GM12872 (cell line): Measurements from ENCODE around the gene CALD1.

Experiments
- TF ChIP-seq, protein P1 (sequence below): IDR thresholded peaks from 3 replicates; pipeline ENCODE4 v1.5.1; 2011; ENCODE audit warnings: low read depth, mild to moderate bottlenecking, low read length, moderate library complexity; ENCODE audit not compliant: insufficient read depth

CALD1 gene

DNA sequence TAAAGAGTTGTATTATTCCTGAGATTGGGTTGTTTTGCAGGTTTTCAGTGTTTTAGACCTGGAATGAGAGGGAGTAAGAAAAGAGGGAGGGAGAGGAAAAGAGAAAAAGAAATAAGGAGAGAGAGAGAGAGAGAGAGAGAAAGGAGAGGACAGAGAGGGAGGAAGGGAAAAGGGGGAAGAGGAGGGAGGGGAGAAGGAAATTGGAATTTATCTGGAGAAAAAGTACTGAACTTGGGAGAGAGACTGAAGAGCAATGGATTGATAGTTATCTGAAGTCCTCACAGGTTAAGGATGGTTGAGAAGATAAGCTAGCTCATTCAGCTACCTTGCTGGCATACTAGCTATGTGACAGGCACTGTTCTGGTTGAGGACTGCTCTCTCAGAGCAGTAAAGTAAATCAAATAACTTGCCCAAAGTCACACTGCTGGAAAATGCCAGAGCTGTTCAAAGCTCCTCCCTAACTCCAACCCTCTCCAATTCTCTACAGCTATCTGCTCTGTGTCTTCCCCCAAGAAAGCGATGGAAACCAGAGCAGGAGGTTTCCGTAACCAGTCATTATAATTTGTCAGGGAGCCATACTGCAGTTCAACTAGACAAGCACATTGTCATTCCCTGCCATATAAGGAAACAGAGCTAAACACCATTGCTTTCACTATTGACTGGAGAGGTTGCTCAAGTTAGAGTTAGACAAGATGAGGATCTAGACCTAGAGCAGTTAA is 10.7 kb downstream of the CALD1 start:
- TF ChIP-seq, protein P1, sequence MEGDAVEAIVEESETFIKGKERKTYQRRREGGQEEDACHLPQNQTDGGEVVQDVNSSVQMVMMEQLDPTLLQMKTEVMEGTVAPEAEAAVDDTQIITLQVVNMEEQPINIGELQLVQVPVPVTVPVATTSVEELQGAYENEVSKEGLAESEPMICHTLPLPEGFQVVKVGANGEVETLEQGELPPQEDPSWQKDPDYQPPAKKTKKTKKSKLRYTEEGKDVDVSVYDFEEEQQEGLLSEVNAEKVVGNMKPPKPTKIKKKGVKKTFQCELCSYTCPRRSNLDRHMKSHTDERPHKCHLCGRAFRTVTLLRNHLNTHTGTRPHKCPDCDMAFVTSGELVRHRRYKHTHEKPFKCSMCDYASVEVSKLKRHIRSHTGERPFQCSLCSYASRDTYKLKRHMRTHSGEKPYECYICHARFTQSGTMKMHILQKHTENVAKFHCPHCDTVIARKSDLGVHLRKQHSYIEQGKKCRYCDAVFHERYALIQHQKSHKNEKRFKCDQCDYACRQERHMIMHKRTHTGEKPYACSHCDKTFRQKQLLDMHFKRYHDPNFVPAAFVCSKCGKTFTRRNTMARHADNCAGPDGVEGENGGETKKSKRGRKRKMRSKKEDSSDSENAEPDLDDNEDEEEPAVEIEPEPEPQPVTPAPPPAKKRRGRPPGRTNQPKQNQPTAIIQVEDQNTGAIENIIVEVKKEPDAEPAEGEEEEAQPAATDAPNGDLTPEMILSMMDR, result no peak

DNA sequence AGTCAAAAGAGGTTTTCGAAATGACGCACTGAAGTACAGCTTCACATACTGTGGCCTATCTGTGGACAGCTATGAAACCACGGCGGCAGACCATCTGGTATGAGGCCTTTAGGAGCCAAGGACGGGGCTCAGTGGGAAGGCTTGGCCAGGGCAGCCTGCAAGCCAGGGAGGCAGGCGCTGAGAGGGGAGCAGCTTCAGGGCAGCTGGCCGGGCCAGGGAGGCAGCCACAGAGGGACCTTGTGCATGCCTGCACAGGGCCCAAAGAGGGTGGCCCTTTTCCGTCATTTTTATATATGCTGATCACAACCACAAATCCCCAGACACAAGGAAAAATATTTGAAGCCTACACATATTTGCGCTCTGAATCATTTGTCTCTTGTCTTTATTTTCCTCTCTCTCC is 13.5 kb downstream of the CALD1 start:
- TF ChIP-seq, protein P1, result no peak

DNA sequence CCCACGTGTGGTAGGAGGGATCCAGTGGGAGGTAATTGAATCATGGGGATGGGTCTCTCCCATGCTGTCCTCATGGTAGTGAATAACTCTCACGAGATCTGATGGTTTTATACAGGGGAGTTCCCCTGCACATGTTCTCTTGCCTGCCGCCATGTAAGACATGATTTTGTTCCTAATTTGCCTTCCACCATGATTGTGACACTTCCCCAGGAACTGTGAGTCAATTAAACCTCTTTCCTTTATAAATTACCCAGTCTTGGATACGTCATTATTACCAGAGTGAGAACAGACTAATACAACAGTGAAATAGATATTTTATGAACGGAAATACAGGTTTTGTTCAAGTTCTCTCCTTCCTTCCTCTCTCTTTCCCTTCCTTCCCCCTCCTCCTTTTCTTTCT is 15.8 kb downstream of the CALD1 start:
- TF ChIP-seq, protein P1, result no peak

DNA sequence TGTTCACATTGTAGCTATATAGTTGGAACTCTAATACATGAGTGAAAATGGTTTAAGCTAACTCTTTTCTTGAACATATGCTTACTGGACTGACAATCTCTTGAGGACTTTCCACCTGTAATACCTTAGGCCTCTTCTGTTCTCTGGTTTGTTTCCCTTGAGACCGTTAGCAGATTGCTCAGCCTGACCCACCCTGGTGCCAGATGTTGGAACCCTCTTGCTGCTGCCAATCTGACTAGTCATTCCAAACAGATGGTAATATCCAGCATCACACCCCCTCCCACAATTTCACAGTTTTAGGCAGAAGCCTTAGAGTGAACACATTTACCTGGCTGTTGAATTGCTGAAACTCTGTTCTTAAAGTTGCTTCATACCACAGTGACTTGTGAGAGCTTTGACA is 18.7 kb downstream of the CALD1 start:
- TF ChIP-seq, protein P1, result no peak

DNA sequence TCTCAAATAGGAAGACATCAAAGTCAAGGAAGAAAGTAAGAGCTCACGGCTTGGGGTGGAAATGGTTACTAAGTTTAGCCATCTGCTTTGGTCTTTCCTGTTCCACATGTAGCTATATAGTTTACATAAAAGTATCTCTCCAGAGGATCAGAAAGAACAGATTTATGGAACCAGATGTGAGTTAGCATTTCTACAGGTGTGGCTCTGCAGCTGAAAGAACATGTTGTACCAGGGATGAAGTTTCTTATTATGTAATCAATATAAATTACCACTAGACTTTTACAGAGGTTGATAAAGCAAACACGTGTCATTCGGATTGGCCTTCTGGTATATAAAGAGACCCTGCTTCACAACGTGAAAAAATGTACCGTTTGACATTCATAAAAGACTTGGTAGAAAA is 19.9 kb downstream of the CALD1 start:
- TF ChIP-seq, protein P1, result no peak

DNA sequence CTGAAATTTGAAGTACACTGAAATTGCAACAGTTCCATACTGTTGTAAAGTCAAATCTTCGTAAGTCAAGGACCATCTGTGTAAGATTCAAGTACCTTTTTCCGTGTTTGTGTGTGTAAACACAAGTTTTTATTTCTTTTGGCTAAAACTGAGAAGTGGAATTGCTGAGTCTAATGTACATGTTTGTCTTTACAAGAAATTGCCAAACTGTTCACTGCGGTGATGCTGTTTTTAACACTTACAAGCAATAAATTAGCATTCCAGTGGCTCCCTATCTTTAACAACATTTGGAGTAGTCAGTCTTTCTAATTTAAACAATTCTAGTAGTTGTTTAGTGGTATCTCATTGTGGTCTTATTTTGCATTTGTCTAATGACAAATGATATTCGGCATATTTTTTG is 23.3 kb downstream of the CALD1 start:
- TF ChIP-seq, protein P1, result no peak

DNA sequence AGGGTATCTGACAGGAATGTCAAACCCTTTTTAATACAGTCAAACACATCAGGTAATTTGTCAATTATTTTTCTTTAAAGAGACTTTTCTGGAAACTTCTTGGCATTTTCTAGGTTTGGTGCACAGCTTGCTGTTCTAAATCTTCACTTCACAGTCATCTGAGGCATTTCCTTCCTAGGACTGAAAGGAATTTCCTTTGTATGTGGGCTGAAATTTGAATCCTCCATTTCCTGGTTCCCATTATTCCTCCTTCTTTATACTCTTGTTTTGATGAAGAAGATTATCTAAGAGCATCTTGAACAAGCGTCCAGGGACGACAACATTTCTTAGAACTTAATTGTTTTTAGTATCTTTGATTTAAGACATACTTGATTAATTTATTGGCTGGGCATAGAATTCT is 24.9 kb downstream of the CALD1 start:
- TF ChIP-seq, protein P1, result no peak

DNA sequence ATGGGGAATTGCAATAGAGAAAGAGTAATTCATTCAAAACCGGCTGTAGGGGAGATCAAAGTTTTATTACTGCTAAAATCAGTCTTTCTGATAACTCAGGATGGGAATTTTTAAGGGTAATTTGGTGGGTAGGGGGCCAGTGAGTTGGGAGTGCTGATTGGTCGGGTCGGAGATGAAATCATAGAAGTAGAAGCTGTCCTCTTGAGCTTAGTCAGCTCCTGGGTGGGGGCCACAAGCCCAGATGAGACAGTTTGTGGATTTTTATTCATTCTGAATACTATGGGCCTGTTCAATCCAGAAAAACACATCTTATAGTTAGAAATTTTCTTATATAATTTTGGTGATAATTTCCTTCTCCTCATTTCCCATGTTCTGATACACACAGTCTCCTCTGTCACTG is 25.4 kb downstream of the CALD1 start:
- TF ChIP-seq, protein P1, result no peak
